GM20431 (cell line): ENCODE results near the gene BAMBI.

Experiments used
- in situ Hi-C: fragments of 300-500 bp; cut with MseI, MboI; formaldehyde crosslinking; loops from one replicate; pipeline ENCODE4 v1.15.0; 2020; ENCODE audit warnings: low sequenced_read_pairs; ENCODE audit not compliant: unreplicated experiment

The BAMBI gene

DNA sequence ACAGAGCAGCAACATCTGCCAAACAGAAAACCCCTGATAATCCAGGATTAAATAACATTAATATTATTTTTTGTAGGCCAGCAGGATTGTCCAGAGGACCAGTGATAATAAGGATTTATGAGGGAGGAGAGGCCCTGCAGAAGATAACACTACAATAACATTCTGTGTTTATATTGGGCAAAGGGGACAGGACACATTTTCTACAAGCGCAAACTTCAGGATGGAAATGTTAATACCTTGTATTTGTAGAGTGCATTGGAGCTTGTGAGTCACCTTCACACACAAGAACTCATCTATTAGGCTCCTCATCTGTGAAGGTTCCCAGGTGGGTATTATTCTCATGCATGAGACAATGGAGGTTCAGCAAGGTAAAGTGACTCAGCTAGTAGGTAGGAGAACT lies 51.0 kb downstream of the BAMBI start:
- in situ Hi-C loops: no loop called here

DNA sequence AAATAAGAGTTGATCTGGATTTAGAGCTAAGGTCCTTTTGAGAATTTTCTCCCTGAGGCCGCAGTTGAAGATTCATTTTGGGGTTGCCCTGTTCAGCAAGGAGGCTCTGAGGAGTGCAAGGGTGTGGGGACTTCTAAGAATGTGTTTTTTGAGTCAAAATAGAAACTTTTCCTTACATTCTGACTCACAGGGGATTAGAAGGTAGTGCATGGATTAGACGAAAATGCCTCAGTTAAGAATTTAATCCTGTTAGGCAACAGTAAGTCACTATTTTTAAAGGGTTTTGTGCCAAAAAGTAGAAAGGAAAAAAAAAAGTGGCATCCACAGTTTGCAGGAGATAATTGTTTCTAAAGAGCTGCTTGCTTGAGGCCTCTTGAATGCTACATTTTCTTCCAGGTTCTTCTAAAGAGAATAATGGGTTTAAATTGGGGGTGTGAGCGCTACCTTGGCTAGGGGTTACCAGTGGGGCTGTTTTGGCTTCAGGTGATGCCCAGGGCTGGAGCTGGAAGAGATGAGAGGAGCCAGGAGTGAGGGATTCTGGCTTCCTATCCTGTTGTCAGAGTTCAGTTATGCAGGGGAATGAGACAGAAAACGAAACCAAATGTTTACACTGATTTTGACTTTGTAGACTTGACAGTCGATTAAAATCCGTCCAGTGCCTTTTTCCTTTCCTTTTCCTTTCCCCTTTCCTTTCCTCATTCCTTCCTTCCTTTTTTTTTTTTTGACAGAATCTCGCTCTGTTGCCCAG lies 52.9 kb downstream of the BAMBI start:
- in situ Hi-C loops: no loop called here

DNA sequence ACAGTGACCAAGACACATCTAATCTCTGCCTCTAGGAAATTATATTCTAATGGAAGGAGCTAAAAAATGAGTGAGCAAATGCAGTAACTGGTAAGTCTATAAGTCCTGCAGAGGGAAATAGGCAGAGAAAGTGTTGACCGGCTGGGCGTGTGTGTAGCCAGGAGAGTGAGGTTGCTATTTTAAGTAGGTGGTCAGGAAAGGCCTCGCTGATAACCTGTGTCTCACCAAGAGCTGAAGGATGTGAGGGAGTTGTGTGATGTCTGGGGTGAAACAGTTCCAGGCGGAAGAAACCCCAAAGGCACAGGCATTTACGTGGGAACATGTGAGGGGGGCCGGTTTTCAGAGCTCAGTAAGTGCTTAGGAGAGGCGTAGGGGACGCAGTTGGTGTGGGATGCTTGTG lies 54.8 kb downstream of the BAMBI start:
- in situ Hi-C loops: no loop called here
